ENCODE data around the gene DNAJB1.

The DNAJB1 gene

GRCh38 chr19:14526423-14526822, 8.2 kb upstream of the DNAJB1 start:
- no peak for FAIRE-seq
- no peak for TF ChIP-seq TAF1 (IDR thresholded peaks at IDR 0.05; ENCODE audit: low read depth, low read length)
- no peak for TF ChIP-seq POLR2A (IDR thresholded peaks at IDR 0.05; ENCODE audit: low read depth, low read length)
- no peak for TF ChIP-seq POLR2AphosphoS5 (IDR thresholded peaks at IDR 0.05; ENCODE audit: low read depth, low read length)
- no peak for TF ChIP-seq SPI1 (IDR thresholded peaks at IDR 0.05; ENCODE audit: low read depth, low read length)
- TF ChIP-seq PAX5 (IDR thresholded peaks at IDR 0.05; ENCODE audit: insufficient read depth, low read length, severe bottlenecking), result no peak
- no peak for TF ChIP-seq POU2F2 (IDR thresholded peaks at IDR 0.05; ENCODE audit: low read depth, low read length)

DNA sequence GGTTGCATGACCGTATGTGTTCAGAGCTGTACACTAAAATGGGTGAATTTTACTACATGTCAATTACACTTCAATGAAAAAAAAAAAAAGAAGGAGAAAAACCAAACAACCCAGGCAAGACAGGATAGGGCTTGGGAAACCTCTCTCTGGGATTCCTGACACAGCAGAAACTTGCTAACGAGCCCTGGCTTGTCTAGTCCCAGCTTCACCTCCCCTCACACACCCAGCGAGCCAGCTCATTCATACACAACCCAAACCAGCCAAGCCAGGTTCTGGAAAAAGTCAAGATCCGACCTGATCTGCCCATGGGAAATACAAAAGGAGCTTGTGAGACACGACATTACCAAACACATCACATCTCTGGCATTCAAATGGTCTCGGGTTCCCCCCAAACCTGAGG, 7.5 kb upstream of the DNAJB1 start:
- TF ChIP-seq TAF1 (IDR thresholded peaks at IDR 0.05; ENCODE audit: low read depth, low read length) (no peak), SPI1 (IDR thresholded peaks at IDR 0.05; ENCODE audit: low read depth, low read length) (no peak), PAX5 (IDR thresholded peaks at IDR 0.05; ENCODE audit: insufficient read depth, low read length, severe bottlenecking) (no peak), POLR2AphosphoS5 (IDR thresholded peaks at IDR 0.05; ENCODE audit: low read depth, low read length) (no peak), POU2F2 (IDR thresholded peaks at IDR 0.05; ENCODE audit: low read depth, low read length) (no peak), POLR2A (IDR thresholded peaks at IDR 0.05; ENCODE audit: low read depth, low read length) (no peak)
- FAIRE-seq (no peak), DNase-seq (ENCODE audit: insufficient read length, low spot score) (no peak)

More at GRCh38 chr19:14526423-14526822, 8.2 kb upstream of the DNAJB1 start:
- DNase-seq (ENCODE audit: insufficient read length, low spot score), result no peak

DNA sequence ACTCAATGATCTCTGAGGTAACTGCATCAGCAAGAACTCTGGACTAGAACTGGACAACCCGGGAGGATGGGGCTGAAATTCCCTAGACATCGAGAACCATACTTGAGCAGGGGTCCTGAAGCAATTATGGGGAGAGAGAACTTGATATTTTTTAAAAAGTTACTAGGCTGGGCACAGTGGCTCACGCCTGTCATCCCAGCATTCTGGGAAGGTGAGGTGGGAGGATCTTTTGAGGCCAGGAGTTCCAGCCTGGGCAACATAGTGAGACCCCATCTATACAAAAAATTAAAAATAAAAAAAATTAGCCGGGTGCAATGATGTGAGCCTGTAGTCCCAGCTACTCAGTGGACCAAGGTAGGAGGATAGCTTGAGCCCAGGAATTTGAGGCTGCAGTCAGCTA, 2.3 kb upstream of the DNAJB1 start:
- no peak for DNase-seq (ENCODE audit: insufficient read length, low spot score)
- FAIRE-seq, result no peak
- TF ChIP-seq SPI1 (IDR thresholded peaks at IDR 0.05; ENCODE audit: low read depth, low read length), result no peak
- TF ChIP-seq PAX5 (IDR thresholded peaks at IDR 0.05; ENCODE audit: insufficient read depth, low read length, severe bottlenecking), result no peak
- TF ChIP-seq POLR2A (IDR thresholded peaks at IDR 0.05; ENCODE audit: low read depth, low read length), result no peak
- no peak for TF ChIP-seq TAF1 (IDR thresholded peaks at IDR 0.05; ENCODE audit: low read depth, low read length)
- no peak for TF ChIP-seq POU2F2 (IDR thresholded peaks at IDR 0.05; ENCODE audit: low read depth, low read length)

- DNase-seq (ENCODE audit: insufficient read length, low spot score) (no peak), FAIRE-seq (no peak)
- no peak for TF ChIP-seq SPI1 (IDR thresholded peaks at IDR 0.05; ENCODE audit: low read depth, low read length)
- TF ChIP-seq POLR2A (IDR thresholded peaks at IDR 0.05; ENCODE audit: low read depth, low read length), result no peak
- TF ChIP-seq POU2F2 (IDR thresholded peaks at IDR 0.05; ENCODE audit: low read depth, low read length), result no peak
- TF ChIP-seq PAX5 (IDR thresholded peaks at IDR 0.05; ENCODE audit: insufficient read depth, low read length, severe bottlenecking), result no peak
- no peak for TF ChIP-seq POLR2AphosphoS5 (IDR thresholded peaks at IDR 0.05; ENCODE audit: low read depth, low read length)
- TF ChIP-seq TAF1 (IDR thresholded peaks at IDR 0.05; ENCODE audit: low read depth, low read length), result no peak
These were observed 1.7 kb upstream of the DNAJB1 start for GRCh38 chr19:14519860-14520407.

DNA sequence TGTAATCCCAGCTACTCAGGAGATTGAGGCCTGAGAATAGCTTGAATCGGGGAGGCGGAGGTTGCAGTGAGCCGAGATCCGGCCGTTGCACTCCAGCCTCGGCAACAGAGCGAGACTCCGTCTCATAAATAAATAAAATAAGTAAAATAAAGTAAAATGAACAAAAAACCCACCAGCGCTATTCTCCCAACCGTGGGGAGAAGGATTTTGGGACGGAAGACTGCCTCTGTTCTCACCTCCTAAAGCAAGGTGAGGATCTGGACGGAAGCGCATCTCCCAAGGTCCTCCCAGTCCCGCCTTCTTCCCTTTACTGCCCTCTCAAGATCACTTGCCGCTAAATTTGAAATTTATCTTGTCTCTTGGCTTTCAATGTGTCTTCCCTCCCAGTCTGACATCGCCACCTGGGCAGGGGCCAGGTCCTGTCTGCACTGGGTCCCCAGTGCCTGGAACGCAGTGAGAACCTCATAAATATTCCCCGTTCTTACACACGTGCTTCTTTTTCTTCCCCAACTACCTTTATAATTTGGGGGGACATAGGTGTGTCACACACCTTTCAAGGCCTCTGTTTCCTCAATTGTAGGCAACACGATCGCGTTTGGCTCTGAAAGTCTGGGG, 1.2 kb upstream of the DNAJB1 start:
- TF ChIP-seq SPI1 (IDR thresholded peaks at IDR 0.05; ENCODE audit: low read depth, low read length), result no peak
- TF ChIP-seq POU2F2 (IDR thresholded peaks at IDR 0.05; ENCODE audit: low read depth, low read length), result no peak
- TF ChIP-seq POLR2AphosphoS5 (IDR thresholded peaks at IDR 0.05; ENCODE audit: low read depth, low read length), result no peak
- no peak for TF ChIP-seq TAF1 (IDR thresholded peaks at IDR 0.05; ENCODE audit: low read depth, low read length)
- FAIRE-seq (no peak), DNase-seq (ENCODE audit: insufficient read length, low spot score) (no peak)

DNA sequence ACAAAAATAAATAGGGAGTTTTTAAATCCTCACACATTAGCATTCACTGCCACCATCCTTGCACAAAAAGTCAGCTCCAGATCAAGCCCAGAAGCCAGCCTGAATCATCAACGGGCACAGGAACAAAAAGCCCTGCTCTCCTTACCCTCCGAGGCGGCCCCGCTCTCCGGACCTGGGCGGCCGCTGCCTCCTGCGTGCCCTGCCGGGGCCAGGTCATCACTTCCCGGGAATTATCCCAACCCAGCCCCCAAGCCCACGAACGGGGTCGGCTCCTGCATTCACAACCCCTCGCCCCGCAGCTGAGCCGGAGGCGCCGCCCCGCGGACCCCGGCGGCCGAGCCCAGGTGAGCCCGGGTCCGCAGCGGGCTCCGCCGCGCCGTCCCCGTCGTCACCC, 754 bp downstream of the DNAJB1 start:
- FAIRE-seq, result no peak
- TF ChIP-seq POLR2A (IDR thresholded peaks at IDR 0.05; ENCODE audit: low read depth, low read length) (no peak), SPI1 (IDR thresholded peaks at IDR 0.05; ENCODE audit: low read depth, low read length) (no peak), PAX5 (IDR thresholded peaks at IDR 0.05; ENCODE audit: insufficient read depth, low read length, severe bottlenecking) (no peak), TAF1 (IDR thresholded peaks at IDR 0.05; ENCODE audit: low read depth, low read length) (no peak), POLR2AphosphoS5 (IDR thresholded peaks at IDR 0.05; ENCODE audit: low read depth, low read length) (no peak), POU2F2 (IDR thresholded peaks at IDR 0.05; ENCODE audit: low read depth, low read length) (no peak)
- DNase-seq (ENCODE audit: insufficient read length, low spot score), result no peak

- DNase-seq (ENCODE audit: insufficient read length, low spot score) (no peak), FAIRE-seq (no peak)
- TF ChIP-seq POLR2AphosphoS5 (IDR thresholded peaks at IDR 0.05; ENCODE audit: low read depth, low read length) (no peak), SPI1 (IDR thresholded peaks at IDR 0.05; ENCODE audit: low read depth, low read length) (no peak), PAX5 (IDR thresholded peaks at IDR 0.05; ENCODE audit: insufficient read depth, low read length, severe bottlenecking) (no peak), TAF1 (IDR thresholded peaks at IDR 0.05; ENCODE audit: low read depth, low read length) (no peak), POLR2A (IDR thresholded peaks at IDR 0.05; ENCODE audit: low read depth, low read length) (no peak), POU2F2 (IDR thresholded peaks at IDR 0.05; ENCODE audit: low read depth, low read length) (no peak)
These were observed 1.3 kb downstream of the DNAJB1 start for GRCh38 chr19:14516746-14517438.

GRCh38 chr19:14516048-14516534, 2.1 kb downstream of the DNAJB1 start:
- TF ChIP-seq SPI1 (IDR thresholded peaks at IDR 0.05; ENCODE audit: low read depth, low read length) (no peak), POU2F2 (IDR thresholded peaks at IDR 0.05; ENCODE audit: low read depth, low read length) (no peak), POLR2A (IDR thresholded peaks at IDR 0.05; ENCODE audit: low read depth, low read length) (no peak), POLR2AphosphoS5 (IDR thresholded peaks at IDR 0.05; ENCODE audit: low read depth, low read length) (no peak), PAX5 (IDR thresholded peaks at IDR 0.05; ENCODE audit: insufficient read depth, low read length, severe bottlenecking) (no peak), TAF1 (IDR thresholded peaks at IDR 0.05; ENCODE audit: low read depth, low read length) (no peak)
- no peak for FAIRE-seq

GRCh38 chr19:14515501-14516047, 2.6 kb downstream of the DNAJB1 start:
- no peak for DNase-seq (ENCODE audit: insufficient read length, low spot score)
- TF ChIP-seq SPI1 (IDR thresholded peaks at IDR 0.05; ENCODE audit: low read depth, low read length) (no peak), POLR2A (IDR thresholded peaks at IDR 0.05; ENCODE audit: low read depth, low read length) (no peak), TAF1 (IDR thresholded peaks at IDR 0.05; ENCODE audit: low read depth, low read length) (no peak), PAX5 (IDR thresholded peaks at IDR 0.05; ENCODE audit: insufficient read depth, low read length, severe bottlenecking) (no peak), POLR2AphosphoS5 (IDR thresholded peaks at IDR 0.05; ENCODE audit: low read depth, low read length) (no peak), POU2F2 (IDR thresholded peaks at IDR 0.05; ENCODE audit: low read depth, low read length) (no peak)
- FAIRE-seq, result no peak

More at GRCh38 chr19:14516048-14516534, 2.1 kb downstream of the DNAJB1 start:
- DNase-seq (ENCODE audit: insufficient read length, low spot score), result no peak

Data from GM12891 (cell line).